ENCODE results near the gene DZANK1. TPM values are rescaled to one million over a fixed set of nuclear protein-coding genes. Genes with fewer than 3 reads are reported as not detected.
"Not testable (repeated sequence)": the region's sequence is repeated elsewhere in the genome, so short reads cannot be mapped to it uniquely, and the experiment has no call there.

The DZANK1 gene
- 1 to 10 TPM; 2.1 to 2.5 TPM for total RNA-seq

DNA sequence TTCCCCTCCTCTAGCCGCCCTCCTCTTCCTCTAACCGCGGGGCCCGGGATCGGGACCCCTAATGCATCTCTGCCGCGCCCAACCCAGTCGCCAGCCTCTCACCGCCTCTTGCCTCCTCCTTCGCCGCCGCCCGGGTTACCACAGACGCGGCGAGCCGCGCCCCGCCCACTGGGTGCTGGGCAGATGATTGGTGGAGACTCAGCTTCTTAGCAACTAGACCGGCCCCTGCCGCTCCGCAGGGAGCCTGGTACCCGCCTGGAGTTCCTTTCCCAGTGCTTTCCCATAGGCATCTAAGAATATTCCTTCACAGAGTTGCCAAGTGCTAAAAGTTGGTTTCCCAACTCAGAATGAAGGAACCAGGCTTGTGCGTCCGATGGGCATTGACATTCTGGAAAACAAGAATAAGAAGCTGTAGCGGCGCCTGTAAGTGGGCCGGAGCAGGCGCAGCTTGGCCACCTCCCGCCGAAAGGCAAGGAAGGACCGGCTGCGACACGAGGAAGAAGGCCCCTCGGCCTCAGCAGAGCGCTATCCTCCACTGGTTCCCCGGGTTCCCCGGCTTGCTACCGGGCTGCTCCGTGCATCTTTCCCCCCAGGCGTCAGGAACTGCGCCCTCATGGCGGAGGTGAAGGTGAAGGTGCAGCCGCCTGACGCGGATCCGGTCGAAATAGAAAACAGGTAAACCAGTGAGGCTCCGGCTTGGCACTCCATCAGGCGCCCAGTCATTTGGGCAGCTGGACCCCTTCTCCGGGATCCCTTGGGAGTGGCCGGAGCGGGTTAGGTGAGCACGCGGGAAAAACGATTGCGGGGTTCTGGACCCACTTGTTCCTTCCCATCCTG is at the start of gene DZANK1, which contains the start of gene POLR3F:
Gene DZANK1 (minus strand): TSS at position 137 of the 837 bp plus-strand sequence. CDS start 1,672 bp downstream, outside the sequence.
Gene POLR3F (plus strand): TSS at position 497 of the 837 bp plus-strand sequence. CDS start 117 bp downstream, at position 614.
- ChIA-PET POLR2A (interaction anchor here (0.7 to 1.8 kb wide), 3 partner anchors 30 to 499 kb away, joined by 3 to 7 read pairs (median 6); partner anchors contain the start of genes RBBP9, SEC23B and SNX5), CTCF (interaction anchor here (0.9 to 2.0 kb wide), 3 partner anchors 13 to 40 kb away, joined by 3 to 15 read pairs (median 3); partner anchors contain the start of gene SEC23B)

DNA sequence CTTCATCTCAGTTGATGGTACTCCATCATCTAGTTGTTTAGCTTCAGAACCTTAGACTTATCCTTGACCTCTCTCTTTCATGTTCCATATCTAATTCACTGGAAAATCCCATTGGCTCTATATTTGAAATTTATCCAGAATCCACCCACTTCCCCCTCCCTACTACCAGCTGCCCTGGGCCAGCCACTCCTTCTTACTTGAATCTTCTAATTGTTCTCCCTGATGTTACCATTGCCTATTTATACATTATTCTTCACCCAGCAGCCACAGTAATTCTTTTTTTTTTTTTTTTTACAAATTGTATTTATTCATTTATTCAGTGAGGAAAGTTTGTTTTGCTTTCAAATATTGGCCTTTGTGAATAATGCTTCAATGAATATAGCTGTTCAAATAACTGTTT is 49.1 kb upstream of the DZANK1 start:
- CTCF ChIA-PET, result interaction anchor here (0.6 kb wide), 1 partner anchor 59 kb away, joined by 3 read pairs; no protein-coding TSS in a partner anchor
- POLR2A ChIA-PET, result interaction anchor here (0.7 kb wide), 3 partner anchors 31 to 548 kb away, joined by 4 to 7 read pairs (median 5); partner anchors contain the start of gene SNX5

DNA sequence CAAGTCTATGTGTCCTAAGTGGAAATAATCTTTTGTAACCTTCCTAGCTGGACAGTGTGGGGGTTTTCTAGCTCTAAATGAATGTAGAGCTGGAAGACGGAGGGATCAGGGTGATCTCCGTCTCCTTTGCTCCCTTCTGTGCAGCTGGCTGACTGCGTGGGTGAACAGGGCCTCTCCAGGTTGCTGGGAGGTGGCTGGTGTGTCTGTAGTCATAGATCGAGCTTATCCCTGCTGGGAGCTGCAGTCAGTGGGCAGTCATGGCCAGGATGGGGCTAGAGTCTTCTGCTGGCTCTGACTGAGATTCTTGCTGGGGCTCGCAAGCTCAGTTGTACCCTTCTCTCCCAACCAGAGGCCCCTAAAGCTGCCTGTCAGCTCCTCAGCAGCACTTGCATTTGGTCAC is 47.3 kb upstream of the DZANK1 start:
- CTCF ChIA-PET, result no interaction called here
- POLR2A ChIA-PET, result no interaction called here

DNA sequence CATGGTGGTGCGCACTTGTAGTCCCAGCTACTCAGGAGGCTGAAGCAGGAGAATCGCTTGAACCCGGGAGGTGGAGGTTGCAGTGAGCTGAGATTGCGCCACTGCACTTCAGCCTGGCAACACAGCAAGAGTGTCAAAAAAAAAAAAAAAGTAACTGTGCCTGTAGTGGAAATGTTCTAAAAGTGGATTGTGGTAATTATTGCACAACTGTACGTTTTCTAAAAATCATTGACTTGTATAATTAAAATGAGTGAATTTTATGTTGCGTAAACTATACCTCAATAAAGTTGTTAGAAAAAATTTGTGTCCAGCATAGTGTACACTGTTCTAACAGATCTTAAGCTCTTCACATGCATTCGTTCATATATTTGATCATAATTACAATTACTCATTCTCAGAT is 46.4 kb upstream of the DZANK1 start:
- CTCF ChIA-PET, result no interaction called here
- POLR2A ChIA-PET, result no interaction called here

DNA sequence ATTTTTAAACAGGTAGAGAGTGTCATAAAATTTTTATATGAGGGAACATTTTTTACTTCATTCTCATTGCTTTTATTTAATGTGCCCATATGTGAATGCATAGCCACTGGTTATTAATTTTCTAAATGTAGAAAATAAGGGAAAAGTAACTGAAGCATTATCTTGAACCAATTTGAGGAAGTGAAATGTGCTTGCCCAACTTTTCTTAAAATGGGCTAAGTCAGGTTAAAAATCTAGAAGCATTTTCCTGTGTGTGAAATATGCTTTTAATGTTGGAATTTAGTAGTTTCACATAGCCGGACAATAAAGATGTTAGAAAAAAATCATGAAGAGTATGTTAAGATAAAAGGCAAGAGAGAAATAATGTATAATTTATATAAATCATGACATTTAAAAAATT is 44.7 kb upstream of the DZANK1 start:
- POLR2A ChIA-PET, result no interaction called here
- CTCF ChIA-PET, result no interaction called here

DNA sequence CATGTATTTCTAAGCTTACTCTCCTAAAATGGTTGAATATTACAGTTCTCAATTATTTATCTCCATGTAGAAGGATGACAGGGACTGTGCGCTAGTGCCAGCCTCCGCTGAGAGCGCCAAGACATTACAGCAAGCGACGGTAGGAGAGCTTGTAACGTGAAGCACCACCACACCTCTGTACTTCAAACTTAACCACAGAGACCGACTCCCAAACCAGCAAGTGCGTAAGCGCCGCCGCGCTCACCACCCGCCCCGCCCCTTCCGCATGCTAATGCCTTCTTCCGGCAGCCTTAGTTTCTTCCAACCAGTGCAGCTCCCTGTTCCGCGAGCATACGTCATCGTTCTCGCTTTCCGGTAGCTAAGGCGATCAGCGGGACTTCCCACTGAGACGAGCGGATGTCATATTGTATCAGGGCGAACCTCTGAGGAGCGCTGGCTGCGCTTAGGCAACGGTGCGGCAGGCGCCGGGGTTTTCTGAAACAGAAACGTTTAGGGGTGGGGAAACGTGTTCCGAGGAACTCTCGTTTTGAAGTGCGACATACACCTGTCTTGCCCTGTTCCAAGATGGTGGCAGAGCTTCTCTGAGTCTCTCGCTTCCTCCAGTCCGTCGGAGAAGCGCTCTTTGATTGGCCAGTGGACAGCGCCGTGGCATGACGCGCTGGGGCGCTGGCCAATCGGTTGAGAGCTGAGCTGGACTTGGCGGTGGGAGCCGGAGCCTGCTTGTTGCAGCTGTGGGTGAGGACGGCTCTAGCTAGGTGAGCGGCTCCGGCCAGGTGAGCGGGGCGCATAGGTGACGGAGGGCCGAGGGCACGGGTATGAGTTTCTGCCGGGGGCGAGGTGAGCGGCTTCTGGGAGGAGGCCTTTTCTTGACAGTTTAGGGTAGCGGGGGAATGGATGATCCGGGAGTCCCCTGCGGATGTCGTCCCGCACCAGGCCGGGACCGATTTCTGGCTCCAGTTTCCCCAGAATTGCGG is 40.7 kb upstream of the DZANK1 start, which contains the start of gene SEC23B:
Gene SEC23B (plus strand): TSS at position 723 of the 974 bp plus-strand sequence. CDS start 2,896 bp downstream, outside the sequence.
- ChIA-PET POLR2A (interaction anchor here (0.6 to 3.1 kb wide), 5 partner anchors 11 to 541 kb away, joined by 4 to 20 read pairs (median 6); partner anchors contain the start of genes DZANK1, POLR3F, RBBP9 and ZNF133), CTCF (interaction anchor here (2.2 to 2.5 kb wide), 2 partner anchors 11 to 40 kb away, joined by 8 to 15 read pairs; partner anchors contain the start of genes DZANK1, POLR3F and RBBP9)

DNA sequence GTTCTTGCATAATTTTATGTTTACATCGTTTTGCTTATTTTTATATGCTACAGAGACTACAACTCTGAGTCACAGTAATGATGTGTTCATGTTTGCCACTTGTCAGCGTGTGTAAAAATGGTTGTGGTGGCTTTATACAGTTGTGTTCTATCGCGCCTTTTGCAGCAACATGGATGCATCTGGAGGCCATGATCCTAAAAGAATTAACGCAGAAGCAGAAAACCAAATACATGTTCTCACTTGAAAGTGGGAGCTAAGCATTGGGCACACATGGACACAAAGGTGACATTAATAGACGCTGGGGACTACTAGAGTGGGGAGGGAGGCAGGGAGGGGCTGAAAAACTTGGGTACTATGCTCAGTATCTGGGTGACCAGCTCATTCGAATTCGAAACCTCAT is 39.9 kb upstream of the DZANK1 start:
- ChIA-PET POLR2A (interaction anchor here (1.2 to 3.1 kb wide), 3 partner anchors 10 to 62 kb away, joined by 5 to 20 read pairs (median 6); partner anchors contain the start of genes DZANK1, POLR3F and RBBP9), CTCF (interaction anchor here (0.6 to 2.5 kb wide), 3 partner anchors 11 to 48 kb away, joined by 3 to 15 read pairs (median 8); partner anchors contain the start of genes DZANK1, POLR3F and RBBP9)

DNA sequence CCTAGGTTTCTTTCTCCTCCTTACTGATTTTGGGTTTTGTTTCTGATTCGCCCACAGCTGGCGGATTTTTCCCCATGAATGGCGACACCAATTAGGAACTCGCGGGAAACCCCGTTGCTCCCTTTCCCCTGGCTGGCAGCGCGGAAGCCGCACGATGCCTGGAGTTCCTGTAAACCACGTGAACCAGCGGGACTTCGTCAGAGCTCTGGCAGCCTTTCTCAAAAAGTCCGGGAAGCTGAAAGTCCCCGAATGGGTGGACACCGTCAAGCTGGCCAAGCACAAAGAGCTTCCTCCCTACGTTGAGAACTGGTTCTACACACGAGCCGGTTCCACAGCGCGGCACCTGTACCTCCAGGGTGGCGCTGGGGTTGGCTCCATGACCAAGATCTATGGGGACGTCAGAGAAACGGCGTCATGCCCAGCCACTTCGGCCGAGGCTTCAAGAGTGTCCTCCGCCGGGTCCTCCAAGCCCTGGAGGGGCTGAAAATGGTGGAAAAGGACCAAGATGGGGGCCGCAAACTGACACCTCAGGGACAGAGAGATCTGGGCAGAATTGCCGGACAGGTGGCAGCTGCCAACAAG is 37.7 kb upstream of the DZANK1 start:
- POLR2A ChIA-PET, result no interaction called here
- CTCF ChIA-PET, result no interaction called here

DNA sequence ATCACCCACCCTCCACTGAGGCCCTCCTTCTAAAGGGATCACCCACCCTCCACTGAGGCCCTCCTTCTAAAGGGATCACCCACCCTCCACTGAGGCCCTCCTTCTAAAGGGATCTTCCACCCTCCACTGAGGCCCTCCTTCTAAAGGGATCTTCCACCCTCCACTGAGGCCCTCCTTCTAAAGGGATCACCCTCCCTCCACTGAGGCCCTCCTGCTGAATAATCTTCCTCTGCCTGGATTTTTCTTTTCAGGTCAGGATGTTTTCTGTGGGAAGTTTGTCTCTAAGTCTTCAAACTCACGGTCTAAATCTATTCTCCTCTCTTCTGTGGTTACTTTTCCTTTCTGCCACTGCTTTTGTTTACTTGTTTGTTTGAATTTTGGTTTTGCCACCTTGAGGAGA is 34.8 kb upstream of the DZANK1 start:
- CTCF ChIA-PET, POLR2A ChIA-PET: not testable (repeated sequence)

DNA sequence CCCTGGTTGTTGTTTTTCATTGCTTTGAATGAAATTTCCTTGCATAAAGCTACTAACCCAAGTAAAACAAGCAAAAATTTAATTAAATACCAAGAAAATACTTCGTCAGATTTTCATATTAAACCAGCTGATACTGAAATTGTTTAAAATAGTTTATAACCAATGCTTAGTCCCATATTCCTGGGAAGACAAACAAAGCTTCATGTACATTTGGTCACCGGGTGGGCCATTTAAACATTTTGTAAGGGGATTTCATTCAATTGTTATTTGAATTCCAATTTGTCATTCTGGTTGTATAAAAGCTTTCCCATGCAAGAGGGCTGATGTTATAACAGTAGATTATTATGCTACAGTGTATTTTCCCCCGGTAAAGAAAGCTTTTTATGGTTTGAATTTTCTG is 30.8 kb upstream of the DZANK1 start:
- CTCF ChIA-PET, result interaction anchor here (0.6 to 3.4 kb wide), 3 partner anchors 10 to 87 kb away, joined by 3 to 8 read pairs (median 7); partner anchors contain the start of gene SEC23B
- POLR2A ChIA-PET, result interaction anchor here (0.7 to 2.1 kb wide), 3 partner anchors 10 to 505 kb away, joined by 3 to 20 read pairs (median 7); partner anchors contain the start of genes DZANK1, POLR3F and SEC23B

DNA sequence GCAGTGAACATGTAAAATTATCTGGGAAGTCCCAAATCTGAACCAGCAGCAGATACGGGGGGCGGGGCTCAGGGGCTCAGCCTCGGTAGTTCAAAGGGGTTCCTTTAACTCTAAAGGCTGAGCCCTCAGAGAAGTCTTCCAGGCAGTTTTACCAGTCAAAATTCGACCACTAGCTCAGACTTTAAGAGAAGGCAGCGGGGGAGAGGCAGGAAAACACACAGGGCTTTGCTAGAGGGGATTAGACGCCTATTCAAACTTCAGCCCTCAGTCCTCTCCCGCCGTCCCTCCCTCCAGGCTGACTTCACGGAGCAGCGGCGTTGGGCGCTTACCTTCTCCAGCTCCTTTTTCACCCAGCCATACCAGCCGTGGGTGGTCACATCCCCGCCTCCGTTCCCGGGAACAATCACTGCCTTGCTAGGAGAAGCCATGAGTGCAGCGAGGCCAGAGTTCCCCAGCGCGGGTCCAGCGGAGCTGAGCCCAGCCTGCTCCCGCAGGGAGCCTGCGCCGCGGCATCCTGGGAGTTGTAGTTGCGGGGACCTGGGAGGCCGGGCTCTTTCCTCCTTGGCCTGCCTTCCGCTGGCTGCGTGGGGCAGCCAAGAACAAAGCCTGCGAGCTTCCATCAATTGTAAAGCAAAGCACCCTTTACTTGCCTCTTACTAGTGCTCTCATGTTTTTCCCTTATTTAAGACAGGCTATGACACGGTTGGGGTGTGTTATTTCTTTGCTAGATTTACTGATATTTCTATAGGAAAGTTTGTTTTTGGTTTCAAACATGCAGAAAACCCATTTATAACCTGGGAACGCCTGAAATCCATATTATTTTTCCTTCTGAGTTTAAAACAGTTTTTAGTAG is 30.1 kb upstream of the DZANK1 start, which contains the start of gene RBBP9:
Gene RBBP9 (minus strand): TSS at position 486 of the 853 bp plus-strand sequence. CDS start 58 bp downstream, at position 428.
- ChIA-PET CTCF (interaction anchor here (1.1 to 3.4 kb wide), 2 partner anchors 10 to 24 kb away, joined by 3 to 8 read pairs; partner anchors contain the start of gene SEC23B), POLR2A (interaction anchor here (0.7 to 2.1 kb wide), 4 partner anchors 10 to 504 kb away, joined by 3 to 20 read pairs (median 5); partner anchors contain the start of genes DZANK1, POLR3F and SEC23B)

DNA sequence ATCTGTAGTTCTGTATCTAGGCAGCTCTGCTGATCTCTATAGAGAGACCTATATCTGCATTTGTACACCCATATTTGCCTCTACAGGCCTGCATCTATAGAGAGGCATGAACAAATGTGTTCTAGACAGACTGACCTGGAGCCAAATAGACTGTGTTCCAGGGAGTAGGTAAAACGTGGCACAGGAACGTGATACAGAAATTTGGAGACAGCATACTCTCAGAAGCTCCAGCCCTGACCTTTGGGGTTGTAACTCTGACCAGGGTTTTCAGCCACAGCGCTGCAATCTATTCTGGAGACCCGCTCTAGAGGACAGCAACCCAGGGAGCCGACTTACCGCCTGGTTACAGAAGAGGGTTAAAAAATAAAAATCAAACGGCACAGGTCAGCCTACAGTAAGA is 29.2 kb upstream of the DZANK1 start:
- CTCF ChIA-PET, result interaction anchor here (3.4 kb wide), 1 partner anchor 11 kb away, joined by 8 read pairs; the partner anchor contains the start of gene SEC23B
- POLR2A ChIA-PET, result interaction anchor here (0.9 to 2.1 kb wide), 3 partner anchors 10 to 29 kb away, joined by 3 to 20 read pairs (median 7); partner anchors contain the start of genes DZANK1, POLR3F and SEC23B

DNA sequence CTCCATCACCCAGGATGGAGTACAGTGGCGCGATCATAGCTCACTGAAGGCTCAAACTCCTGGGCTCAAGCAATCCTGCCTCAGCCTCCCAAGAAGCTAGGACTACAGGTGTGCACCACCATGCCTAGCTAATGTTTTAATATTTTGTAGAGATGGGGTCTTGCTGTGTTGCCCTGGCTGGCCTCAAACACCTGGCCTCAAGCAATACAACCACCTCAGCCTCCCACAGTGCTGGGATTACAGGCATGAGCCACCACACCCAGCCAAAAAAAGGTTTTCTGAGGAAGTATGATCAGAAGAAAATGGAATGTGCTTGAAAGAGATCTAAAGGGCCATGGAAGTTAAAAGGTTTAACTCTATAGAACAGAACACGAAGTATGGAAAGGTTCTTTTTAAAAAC is 21.5 kb upstream of the DZANK1 start:
- CTCF ChIA-PET, result no interaction called here

DNA sequence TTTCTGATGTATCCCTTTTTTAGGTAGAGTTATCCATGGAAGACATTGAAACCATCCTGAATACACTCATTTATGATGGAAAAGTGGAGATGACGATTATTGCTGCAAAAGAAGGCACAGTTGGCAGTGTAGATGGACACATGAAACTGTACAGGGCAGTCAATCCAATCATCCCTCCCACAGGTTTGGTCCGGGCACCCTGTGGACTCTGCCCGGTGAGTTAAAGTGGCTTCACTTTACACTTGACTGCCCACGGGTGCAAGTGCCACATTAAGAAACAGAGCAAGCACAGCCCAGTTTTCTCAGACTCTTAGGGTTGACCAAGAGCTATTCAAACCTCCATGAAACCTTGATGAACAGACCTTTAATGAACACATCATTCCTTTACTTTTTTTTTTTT is 14.8 kb upstream of the DZANK1 start:
- ChIA-PET CTCF (no interaction called here), POLR2A (no interaction called here)

More for the DNA sequence above, 21.5 kb upstream of the DZANK1 start:
- POLR2A ChIA-PET, result no interaction called here

DNA sequence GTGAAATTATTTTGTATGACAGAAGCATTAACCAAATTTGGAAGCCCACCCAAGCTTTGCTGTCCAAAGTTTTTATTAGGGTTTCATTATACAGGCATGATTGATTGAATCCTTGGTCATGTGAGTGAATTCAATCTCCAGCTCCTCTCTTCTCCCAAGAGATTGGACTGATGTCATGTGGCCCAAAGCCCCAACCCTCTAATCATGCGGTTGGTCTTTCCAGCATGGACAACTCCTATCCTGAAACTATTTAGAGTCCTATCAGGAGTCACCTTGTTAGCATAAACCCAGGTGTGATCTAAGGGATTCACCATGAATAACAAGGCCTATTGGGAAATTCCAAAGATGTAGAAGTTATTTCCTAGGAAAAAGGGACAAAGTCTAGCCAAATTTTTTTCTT is 11.0 kb upstream of the DZANK1 start:
- ChIA-PET CTCF (interaction anchor here (0.6 to 0.7 kb wide), 2 partner anchors 21 to 113 kb away, joined by 3 to 4 read pairs; no protein-coding TSS in a partner anchor), POLR2A (interaction anchor here (0.7 kb wide), 1 partner anchor 214 kb away, joined by 5 read pairs; no protein-coding TSS in a partner anchor)

DNA sequence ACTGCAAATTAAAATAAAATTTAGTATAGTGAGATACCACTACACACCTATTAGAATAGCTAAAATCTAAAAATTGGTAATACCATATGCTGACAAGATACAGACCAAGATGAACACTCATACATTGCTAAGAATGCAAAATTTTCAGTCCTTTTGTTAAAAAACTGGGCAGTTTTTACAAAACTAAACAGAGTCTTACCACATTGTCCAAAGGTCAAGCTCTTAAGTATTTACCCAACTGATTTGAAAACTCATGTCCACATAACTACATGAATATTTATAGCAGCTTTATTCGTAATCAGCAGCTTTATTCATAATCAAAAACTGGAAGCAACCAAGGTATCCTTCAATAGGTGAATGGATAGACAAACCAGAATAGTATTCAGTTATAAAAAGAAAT is 10.4 kb upstream of the DZANK1 start:
- CTCF ChIA-PET, result no interaction called here

DNA sequence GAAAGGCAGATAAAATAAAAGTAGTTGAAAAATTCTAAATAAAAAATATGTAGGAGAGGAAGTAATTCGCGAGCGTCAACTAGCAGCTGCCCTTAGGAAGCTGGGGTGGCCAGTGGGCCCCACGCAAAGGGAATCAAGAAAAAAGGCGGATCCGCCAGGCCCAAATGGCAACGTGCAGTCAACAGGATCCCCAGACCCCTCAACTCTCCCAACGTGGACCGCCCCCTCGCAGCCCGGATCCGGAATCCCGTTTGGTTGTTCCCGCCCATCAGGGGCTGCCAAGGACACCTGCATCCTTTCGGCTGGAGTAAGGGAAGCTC is 296 bp downstream of the DZANK1 start:
- POLR2A ChIA-PET, result interaction anchor here (0.7 to 1.8 kb wide), 3 partner anchors 31 to 498 kb away, joined by 3 to 7 read pairs (median 6); partner anchors contain the start of genes RBBP9, SEC23B and SNX5

More for the DNA sequence above, 10.4 kb upstream of the DZANK1 start:
- POLR2A ChIA-PET, result no interaction called here

More for the DNA sequence above, 296 bp downstream of the DZANK1 start:
- CTCF ChIA-PET, result interaction anchor here (2.0 kb wide), 1 partner anchor 41 kb away, joined by 15 read pairs; the partner anchor contains the start of gene SEC23B

Data from activated CD8-positive, alpha-beta memory T cell treated with anti-CD3 and anti-CD28 coated beads for 36 hours (primary cell).